Endothelial cell of umbilical vein (primary cell): Measurements from ENCODE around the gene KLF17. TPM values are rescaled to one million over a fixed set of nuclear protein-coding genes. Genes with fewer than 3 reads are reported as not detected.

ENCODE experiments used
- BruUV-seq: library from RNA; stranded (reverse); fragments of 400-500 nt; replicated peaks from 2 replicates; lab custom pipeline; 2021; lab: Mats Ljungman, UMichigan
- CTCF ChIA-PET: fragments of 300-600, 350-600 bp; sonication (Branson Sonifier 250); formaldehyde crosslinking; loops from one replicate; lab custom pipeline; 2021; ENCODE audit warnings: antibody characterized with exemption, inconsistent platforms; lab: Charles Lee
- POLR2A ChIA-PET: fragments of 300-600, 350-600 bp; sonication (Branson Sonifier 250); formaldehyde crosslinking; loops from one replicate; lab custom pipeline; 2021; ENCODE audit warnings: antibody characterized with exemption, inconsistent platforms; lab: Charles Lee
- DNase-seq: peaks from one replicate; pipeline ENCODE4 v3.0.0-alpha.2; 2011; ENCODE audit warnings: low read depth, low spot score
- FAIRE-seq: peaks from 2 replicates; lab custom pipeline; 2011; peaks lifted over from hg19 to GRCh38; lab: Jason Lieb, UNC
- H2AFZ ChIP-seq: 2 replicates; pipeline ENCODE4 v1.6.0; 2012; ENCODE audit warnings: low read depth, low read length, control low read depth, inconsistent platforms
- H3K27ac ChIP-seq: 2 replicates; pipeline ENCODE4 v1.5.1; 2011; ENCODE audit warnings: low read depth, mild to moderate bottlenecking, control low read depth, low read length, moderate library complexity; ENCODE audit not compliant: insufficient read depth
- H3K27me3 ChIP-seq, 2 experiments: 2 replicates each; pipeline versions ENCODE4 v1.6.0 to v1.6.1; 2011; ENCODE audit warnings: low read length in 2 of 2, mixed read lengths in 1 of 2; ENCODE audit not compliant: control insufficient read depth in 2 of 2, insufficient read depth in 2 of 2
- H3K36me3 ChIP-seq, 2 experiments: 2 replicates in 1 of 2; 3 replicates in 1 of 2; pipeline ENCODE4 v1.5.1; 2011; ENCODE audit warnings: low read length in 2 of 2, mild to moderate bottlenecking in 1 of 2, moderate library complexity in 1 of 2; ENCODE audit not compliant: control insufficient read depth in 2 of 2, insufficient read depth in 2 of 2; ENCODE audit errors: extremely low read depth in 1 of 2
- H3K4me1 ChIP-seq: 3 replicates; pipeline ENCODE4 v1.5.1; 2011; ENCODE audit warnings: mild to moderate bottlenecking, low read length; ENCODE audit not compliant: control insufficient read depth, insufficient read depth; ENCODE audit errors: extremely low read depth
- H3K4me2 ChIP-seq: 2 replicates; pipeline ENCODE4 v1.6.1; 2011; ENCODE audit warnings: low read length, control low read depth, mixed read lengths; ENCODE audit not compliant: insufficient read depth
- H3K4me3 ChIP-seq, 3 experiments: fragments of 200-600 bp in 1 of 3; sonication (generic), shearing (Covaris generic) in 1 of 3; replicated peaks in 1 of 3; 2 replicates each; pipeline ENCODE4 v1.5.1; 2011 to 2016; ENCODE audit warnings: control low read depth in 3 of 3, low read length in 3 of 3, mild to moderate bottlenecking in 2 of 3, inconsistent platforms in 1 of 3, low read depth in 1 of 3, moderate library complexity in 1 of 3; ENCODE audit not compliant: insufficient read depth in 1 of 3
- H3K79me2 ChIP-seq: 2 replicates; pipeline ENCODE4 v1.6.0; 2012; ENCODE audit warnings: low read length, inconsistent platforms; ENCODE audit not compliant: control insufficient read depth, insufficient read depth
- H3K9ac ChIP-seq: replicated peaks from 2 replicates; pipeline ENCODE3; 2011; ENCODE audit warnings: low read length, control low read depth; ENCODE audit not compliant: insufficient read depth; ENCODE audit errors: extremely low read depth
- H3K9me1 ChIP-seq: replicated peaks from 3 replicates; pipeline ENCODE4 v1.6.0; 2011; ENCODE audit warnings: mild to moderate bottlenecking, low read length; ENCODE audit not compliant: control insufficient read depth, insufficient read depth; ENCODE audit errors: extremely low read depth
- H3K9me3 ChIP-seq: replicated peaks from 2 replicates; pipeline ENCODE4 v1.5.1; 2012; ENCODE audit warnings: low read length, inconsistent platforms; ENCODE audit not compliant: control insufficient read depth, insufficient read depth
- H4K20me1 ChIP-seq: replicated peaks from 2 replicates; pipeline ENCODE3; 2011; ENCODE audit warnings: mild to moderate bottlenecking, low read length; ENCODE audit not compliant: control insufficient read depth, insufficient read depth; ENCODE audit errors: extremely low read depth
- CTCF ChIP-seq, 2 donors: IDR thresholded peaks; 1 replicate in 1 of 2; 2 replicates in 1 of 2; pipeline ENCODE4 v1.5.1; 2011; ENCODE audit warnings: low read length in 2 of 2, mild to moderate bottlenecking in 2 of 2, moderate library complexity in 2 of 2, control low read depth in 1 of 2, inconsistent platforms in 1 of 2, low read depth in 1 of 2; ENCODE audit not compliant: insufficient read depth in 1 of 2; ENCODE audit errors: extremely low read depth in 1 of 2
- EZH2 ChIP-seq: IDR thresholded peaks from 2 replicates; pipeline ENCODE4 v1.6.1; 2012; ENCODE audit warnings: borderline replicate concordance, low read depth, mild to moderate bottlenecking, moderate library complexity, low read length, inconsistent platforms; ENCODE audit not compliant: severe bottlenecking
- FOS ChIP-seq: IDR thresholded peaks from 2 replicates; pipeline ENCODE4 v1.6.1; 2011; ENCODE audit warnings: mild to moderate bottlenecking, low read length, moderate library complexity, borderline replicate concordance; ENCODE audit not compliant: insufficient read depth
- GATA2 ChIP-seq: IDR thresholded peaks from 2 replicates; pipeline ENCODE4 v1.7.0; 2011; ENCODE audit warnings: low read depth, mild to moderate bottlenecking, moderate library complexity, mixed read lengths, low read length; ENCODE audit not compliant: insufficient read length, insufficient read depth
- JUN ChIP-seq: IDR thresholded peaks from 2 replicates; pipeline ENCODE4 v1.6.1; 2011; ENCODE audit warnings: borderline replicate concordance, low read depth; ENCODE audit not compliant: insufficient read length, insufficient read depth
- MAX ChIP-seq: IDR thresholded peaks from 2 replicates; pipeline ENCODE4 v1.6.1; 2011; ENCODE audit not compliant: insufficient read depth, insufficient read length
- MYC ChIP-seq: IDR thresholded peaks from one replicate; pipeline ENCODE4 v1.6.1; 2011; ENCODE audit warnings: mild to moderate bottlenecking, low read depth, low read length
- POLR2A ChIP-seq: IDR thresholded peaks from 2 replicates; pipeline ENCODE4 v1.6.1; 2012; ENCODE audit warnings: low read depth, mild to moderate bottlenecking, control low read depth, low read length
- POLR2AphosphoS5 ChIP-seq: IDR thresholded peaks from 2 replicates; pipeline ENCODE4 v1.6.1; 2012; ENCODE audit warnings: low read depth, mild to moderate bottlenecking, control low read depth, low read length, moderate library complexity; ENCODE audit not compliant: insufficient read depth
- dilution Hi-C: fragments of 300-500 bp; cut with MboI; formaldehyde crosslinking; loops from one replicate; pipeline ENCODE4 v1.15.0; 2019; ENCODE audit warnings: low sequenced_read_pairs; ENCODE audit not compliant: extremely low pct_ligation_motif_present
- intact Hi-C: fragments of 100-400 bp; cut with micrococcal nuclease; formaldehyde crosslinking; loops from one replicate; pipeline ENCODE4 v1.10.0; 2022
- polyA plus RNA-seq, 4 experiments: library from polyadenylated mRNA; depleted of rRNA in 3 of 4; stranded (reverse) in 3 of 4; unstranded in 1 of 4; fragments of >200 nt; gene quantifications; 2 replicates each; pipeline versions ENCODE4 v1.2.1 to v1.2.3, GENCODE V29; 2011 to 2012; ENCODE audit warnings: missing spikeins in 1 of 4
- total RNA-seq: library from RNA; stranded (reverse); gene quantifications from 2 replicates; pipeline ENCODE4 v1.2.3, GENCODE V29; 2021

Gene KLF17
- total and polyA plus RNA-seq, 2 donors (not counting 3 experiments of a cell fraction or from before 2014, with no cell fraction given), result not detected

- intact Hi-C loops (no loop called here), dilution Hi-C loops (no loop called here)
- H3K27ac ChIP-seq, result no peak overlapping the region
- H3K9ac ChIP-seq, result no peak overlapping the region
- BruUV-seq, result no TSS peak
- CTCF ChIA-PET, result no interaction called here
- no peaks in the 10 kb centered on the region for H3K4me1 ChIP-seq
- H3K4me2 ChIP-seq, result no peak overlapping the region
- no peak overlapping the region for H3K4me3 ChIP-seq
- no peaks in the 10 kb centered on the region for H3K9me3 ChIP-seq
- TF ChIP-seq JUN (no peak), EZH2 (no peak), FOS (no peak), MAX (no peak), POLR2AphosphoS5 (no peak), POLR2A (no peak), MYC (no peak), GATA2 (no peak), CTCF (IDR thresholded peaks at IDR 0.05; ENCODE audit: extremely low read depth in 1 of 2, insufficient read depth in 1 of 2, low read depth in 1 of 2, low read length in 2 of 2) (no peak)
- no peaks in the 10 kb centered on the region for H3K36me3 ChIP-seq
- H2AFZ ChIP-seq, result no peak overlapping the region
- FAIRE-seq (no peak), DNase-seq (no peak)
- peaks cover 2 to 4% of the 10 kb centered on the region in 2 experiments for H3K27me3 ChIP-seq
- H3K9me1 ChIP-seq, result no peaks in the 10 kb centered on the region
- no peaks in the 10 kb centered on the region for H4K20me1 ChIP-seq
- POLR2A ChIA-PET, result no interaction called here
- H3K79me2 ChIP-seq, result no peaks in the 10 kb centered on the region
Measured at GRCh38 chr1:44131411-44131810, 12.8 kb downstream of the KLF17 start.
